Stimulated activated CD4-positive, alpha-beta T cell treated with anti-CD3 and anti-CD28 coated beads, Interleukin-15, amount 100 ng/mL, for 24 hours (primary cell): ENCODE results near the gene HSD11B2.

Experiments used
- DNase-seq: peaks from one replicate; pipeline ENCODE4 v3.0.0-alpha.2; 2020

The HSD11B2 gene

DNA sequence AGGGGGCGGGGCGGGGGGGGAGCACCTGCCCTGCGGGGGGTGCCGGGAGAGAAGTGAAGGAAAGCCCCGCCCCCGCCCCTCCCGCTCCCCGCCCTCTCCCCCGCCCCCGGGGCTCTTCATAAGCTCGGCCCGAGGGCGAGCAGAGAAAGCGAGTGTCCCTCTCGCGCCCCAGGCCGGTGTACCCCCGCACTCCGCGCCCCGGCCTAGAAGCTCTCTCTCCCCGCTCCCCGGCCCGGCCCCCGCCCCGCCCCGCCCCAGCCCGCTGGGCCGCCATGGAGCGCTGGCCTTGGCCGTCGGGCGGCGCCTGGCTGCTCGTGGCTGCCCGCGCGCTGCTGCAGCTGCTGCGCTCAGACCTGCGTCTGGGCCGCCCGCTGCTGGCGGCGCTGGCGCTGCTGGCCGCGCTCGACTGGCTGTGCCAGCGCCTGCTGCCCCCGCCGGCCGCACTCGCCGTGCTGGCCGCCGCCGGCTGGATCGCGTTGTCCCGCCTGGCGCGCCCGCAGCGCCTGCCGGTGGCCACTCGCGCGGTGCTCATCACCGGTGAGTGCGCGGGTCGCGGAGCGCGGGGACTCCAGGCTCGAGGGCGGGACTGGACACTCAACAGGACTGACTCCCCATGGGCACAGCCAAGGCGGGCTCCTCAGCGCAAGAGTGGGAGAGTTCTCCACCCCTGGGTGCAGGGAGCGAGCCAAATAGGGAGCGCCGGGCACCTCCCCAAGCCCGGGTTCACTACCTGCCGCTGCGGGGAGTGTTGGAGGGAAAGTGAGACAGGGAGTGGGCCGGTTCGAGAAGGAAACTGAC lies at the start of gene HSD11B2:
TSS of gene HSD11B2 (plus strand) at position 145 of the 798 bp plus-strand sequence. CDS start at position 273, 128 bp downstream.
- peak; percentile 49 for DNase-seq

DNA sequence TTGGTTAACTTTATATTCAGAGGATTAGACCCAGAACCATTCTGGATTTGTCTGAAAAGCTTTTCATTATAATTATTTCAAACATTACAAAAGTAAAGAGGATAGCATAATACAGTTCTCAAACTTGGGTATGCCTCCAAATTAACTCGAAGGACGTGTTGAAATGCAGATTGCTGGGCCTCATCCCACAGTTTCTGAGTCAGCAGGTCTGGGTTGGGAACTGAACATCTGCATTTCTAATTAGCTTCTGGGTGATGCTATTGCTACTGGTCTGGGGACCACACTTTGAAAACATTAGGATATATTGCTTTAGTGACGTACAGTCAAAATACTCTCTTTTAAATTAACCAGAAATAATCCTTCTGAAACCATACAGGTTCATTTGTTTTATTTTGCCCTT lies 47.6 kb upstream of the HSD11B2 start:
- DNase-seq, result no peak

DNA sequence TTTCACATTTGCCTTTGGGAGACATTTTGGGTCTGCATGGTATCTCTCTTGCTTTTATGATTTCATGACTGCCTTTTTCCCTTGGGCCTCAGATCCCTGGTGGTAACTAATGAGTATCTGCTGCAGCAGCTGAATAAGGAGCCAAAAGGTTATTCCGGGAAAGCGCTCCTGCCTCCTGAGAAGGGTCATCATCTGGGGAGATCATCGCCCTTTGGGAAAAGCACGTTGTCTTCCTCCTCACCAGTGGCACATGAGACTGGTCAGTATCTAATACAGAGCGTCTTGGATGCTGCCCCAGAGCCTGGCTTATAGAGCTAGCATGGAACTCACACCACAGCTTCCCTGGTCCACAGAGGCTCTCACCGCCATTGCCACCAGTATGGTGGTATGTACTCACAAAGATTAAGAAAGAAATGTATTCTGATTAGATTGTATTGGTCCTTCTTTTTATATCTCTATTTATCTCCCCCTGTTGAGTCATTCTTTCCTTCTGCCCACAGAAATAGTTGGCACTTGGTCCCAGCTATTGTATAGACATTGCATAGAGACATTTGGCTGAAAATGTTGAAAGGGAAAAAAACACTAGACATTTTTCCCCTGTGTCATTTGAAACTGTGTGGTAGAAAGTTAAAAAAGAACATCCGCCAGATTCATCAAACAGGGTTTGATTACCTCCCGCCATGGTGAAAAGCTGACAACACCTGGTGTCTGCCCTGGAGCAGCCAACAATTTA lies 46.0 kb upstream of the HSD11B2 start:
- DNase-seq, result no peak

DNA sequence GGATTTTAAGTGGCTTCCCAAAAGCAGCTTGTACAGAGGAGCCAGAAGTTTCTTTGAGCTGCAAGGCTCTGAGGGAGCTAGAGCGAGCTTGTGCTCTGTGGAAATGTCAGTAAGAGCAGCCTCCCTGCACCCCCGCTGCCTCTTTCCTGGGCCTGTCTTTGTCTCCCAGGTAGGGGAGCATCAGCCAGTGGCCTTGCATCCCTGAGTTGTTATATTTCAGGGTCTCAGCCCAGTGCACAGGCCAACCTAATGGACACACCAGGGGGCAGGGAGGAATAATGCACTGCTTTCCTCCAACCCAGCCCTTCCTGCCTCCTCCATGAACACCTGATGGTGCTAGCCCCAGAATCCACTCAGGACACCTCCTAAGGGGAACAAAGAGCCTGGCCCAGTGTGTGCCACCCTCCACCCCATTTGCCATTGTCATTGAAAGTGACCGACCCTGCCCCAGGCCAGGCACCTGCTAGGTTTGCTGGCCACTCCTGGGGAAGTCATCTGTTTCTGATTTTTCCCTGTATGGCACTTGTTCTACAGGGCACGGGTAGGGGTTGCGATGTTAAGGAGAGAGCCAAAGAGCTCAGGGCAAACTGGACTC lies 44.0 kb upstream of the HSD11B2 start:
- DNase-seq, result no peak

DNA sequence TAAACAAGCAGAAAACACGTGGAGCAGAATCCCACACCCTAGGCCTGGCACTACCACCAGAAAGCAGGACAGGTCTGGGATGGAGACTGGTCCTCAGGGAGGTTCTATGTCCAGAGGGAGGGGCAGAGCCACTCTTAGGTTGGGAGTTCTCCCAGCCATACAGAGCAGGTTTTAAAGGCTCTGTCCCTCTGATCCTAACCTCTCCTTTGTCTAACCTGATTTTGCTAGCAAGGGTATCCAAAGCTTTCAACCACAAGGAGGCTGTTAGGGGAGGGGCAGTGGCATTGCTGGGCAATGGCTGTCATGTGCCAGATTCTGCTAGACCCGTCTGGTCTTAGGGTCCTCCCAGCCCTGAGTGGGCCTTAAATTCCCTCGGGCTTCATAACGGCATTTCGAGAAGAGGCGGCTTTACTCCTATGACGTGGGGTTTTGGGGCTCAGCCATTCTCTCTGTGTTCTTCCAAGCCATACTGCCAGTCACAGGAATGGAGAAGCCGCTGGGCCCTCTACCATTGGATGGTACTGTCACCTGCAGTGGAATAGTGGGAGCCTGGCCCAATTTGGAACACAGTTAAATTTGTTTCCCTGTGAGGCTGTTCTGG lies 43.3 kb upstream of the HSD11B2 start:
- no peak for DNase-seq

DNA sequence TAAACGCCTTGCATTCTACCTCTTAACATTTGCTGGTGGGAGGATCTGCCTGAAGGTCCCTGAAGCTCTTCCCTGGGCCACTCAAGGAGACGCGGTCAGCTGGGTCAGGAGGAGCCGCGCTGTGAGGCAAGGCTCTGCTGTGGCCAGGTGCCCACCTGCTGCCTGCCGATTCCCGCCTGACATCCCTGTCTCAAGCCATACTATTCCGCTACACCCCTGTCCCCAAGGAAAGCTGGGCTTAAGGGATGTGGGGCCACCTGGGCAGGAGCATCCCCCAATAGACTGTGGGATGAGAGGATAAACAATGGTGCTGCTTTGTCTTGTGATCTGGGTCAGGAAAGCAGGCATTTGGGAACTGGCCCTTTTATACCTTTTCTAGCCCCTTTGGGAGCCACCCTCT lies 42.7 kb upstream of the HSD11B2 start:
- DNase-seq, result no peak

DNA sequence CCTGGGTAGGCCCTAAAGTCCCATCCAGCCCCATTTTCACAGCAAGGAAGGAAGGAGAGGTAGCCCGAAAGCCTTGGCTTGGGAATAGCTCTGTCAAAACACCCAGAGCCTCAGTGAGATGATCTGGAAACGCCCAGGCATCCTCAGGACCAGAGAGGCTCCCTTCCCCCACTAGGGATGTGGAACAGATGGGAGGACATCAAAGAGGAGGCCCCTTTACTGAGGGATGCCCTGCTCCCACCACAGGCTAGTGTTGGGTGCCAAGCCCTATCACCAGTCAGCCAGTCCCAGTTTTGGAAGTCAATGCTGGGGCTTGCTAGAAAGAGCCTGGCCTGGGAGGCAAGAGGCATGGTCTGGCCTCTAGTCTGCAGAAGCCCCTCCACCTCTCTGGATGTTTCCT lies 42.3 kb upstream of the HSD11B2 start:
- no peak for DNase-seq

DNA sequence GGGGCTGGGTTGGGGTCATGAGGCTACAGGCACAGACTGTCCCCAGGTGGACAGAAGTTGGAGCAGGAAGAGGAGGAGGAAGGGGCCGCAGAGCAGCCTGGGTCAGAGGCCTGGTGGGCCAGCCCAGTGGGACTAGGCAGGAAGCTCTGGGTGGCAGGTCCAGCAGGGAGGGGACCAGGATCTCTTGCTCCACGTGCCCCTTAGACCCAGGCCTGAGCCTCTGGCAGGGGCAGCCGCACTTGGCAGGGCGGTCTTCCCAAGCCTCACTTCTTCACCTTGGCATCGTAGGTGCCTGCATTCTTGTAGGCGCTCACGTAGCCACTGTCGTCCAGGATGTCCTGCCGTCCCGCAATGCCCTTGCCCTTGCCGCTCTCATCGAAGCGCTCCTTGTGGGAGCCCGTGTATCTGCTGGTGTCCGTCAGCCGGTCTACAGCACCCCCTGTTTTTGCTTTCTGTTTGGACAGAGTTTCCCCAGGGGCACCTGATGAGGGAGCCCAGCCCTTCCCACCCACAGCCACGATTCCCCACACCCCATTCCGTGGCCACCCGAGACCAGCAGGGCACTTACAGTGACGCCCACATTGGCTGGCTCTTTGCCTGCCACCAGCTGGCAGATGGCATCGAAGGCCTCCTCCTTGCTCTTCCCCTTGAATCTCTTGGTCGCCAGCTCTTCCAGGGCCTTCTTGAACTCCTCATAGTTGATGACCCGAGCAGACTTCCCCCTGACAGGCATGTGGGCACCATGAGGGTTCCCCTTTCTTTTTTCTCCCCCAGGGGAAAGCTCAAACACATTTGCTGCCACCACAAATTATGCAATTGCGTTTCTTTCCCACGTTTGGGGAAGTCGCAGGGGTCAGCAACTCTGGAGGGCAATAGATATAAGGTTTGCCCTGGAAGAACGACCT lies 40.8 kb upstream of the HSD11B2 start:
- DNase-seq, result no peak

DNA sequence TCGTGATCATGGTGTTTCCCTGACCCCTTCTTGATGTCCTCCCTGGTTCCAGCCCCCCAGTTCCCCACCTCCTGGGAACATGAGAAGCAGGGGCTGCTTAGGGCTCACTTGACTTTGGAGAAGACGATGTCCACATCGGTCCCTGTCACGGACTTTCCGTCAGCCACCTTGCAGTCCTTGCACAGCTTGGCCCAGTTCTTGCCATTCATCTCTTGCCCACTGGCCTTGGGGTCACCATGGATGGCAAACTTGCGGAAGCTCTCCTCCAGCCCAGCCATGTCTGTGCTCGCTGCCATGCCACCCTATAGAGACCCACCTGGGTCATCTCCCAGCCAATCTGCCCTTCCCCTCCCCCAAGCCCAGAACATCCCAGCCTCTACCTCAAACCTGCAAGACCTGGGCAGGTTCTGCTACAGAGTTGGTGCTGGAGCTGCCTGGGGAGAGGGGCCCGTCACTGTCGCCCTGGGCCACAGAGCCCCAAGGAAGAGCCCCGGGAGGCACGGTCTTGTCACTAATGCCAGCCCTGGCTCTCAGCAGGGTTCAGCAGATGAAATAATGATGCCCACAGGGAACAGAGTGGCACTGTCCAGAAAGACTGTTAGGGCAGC lies 40.0 kb upstream of the HSD11B2 start:
- no peak for DNase-seq

DNA sequence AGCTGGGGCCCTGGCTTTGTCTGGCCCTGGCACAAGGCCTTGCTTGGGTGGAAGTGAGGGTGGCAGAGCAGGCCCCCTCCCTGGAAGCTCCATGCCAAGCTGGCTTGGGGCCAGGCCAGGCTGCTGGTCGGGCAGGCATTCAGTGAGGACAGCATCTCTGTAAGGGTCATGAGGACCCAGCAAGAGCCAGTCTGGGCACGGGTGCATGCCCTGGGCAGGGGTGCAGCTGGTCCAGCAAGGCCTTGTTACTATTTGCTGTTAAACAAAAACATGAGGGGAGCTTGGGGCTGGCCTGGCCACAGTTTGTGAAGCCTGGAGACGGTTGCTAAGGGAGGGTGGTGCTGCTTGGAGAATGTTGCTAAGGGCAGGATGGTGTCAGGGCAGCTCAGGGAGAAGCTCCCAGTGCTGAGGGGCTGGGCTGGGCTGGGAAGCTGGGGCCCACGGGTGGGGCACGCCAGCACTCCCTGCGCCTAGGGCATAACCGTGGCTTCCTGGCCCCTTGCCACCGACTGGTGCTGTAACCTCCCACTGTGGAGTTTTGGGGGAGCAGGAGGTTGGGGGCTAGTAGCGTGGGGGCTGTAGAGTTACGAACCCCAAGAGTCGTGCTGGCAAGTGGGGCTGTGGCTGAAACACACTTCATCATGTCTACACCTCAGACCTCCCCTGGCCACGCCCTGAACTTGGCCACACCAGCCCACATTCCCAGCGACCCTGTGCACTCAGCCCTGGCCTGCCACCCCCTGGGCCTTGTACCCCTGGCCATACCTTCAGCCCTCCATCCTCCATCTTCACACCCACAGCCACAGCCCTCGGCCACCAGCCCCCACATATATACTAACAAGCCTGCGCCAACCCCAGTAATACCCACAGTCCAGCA lies 39.3 kb upstream of the HSD11B2 start:
- DNase-seq, result no peak

DNA sequence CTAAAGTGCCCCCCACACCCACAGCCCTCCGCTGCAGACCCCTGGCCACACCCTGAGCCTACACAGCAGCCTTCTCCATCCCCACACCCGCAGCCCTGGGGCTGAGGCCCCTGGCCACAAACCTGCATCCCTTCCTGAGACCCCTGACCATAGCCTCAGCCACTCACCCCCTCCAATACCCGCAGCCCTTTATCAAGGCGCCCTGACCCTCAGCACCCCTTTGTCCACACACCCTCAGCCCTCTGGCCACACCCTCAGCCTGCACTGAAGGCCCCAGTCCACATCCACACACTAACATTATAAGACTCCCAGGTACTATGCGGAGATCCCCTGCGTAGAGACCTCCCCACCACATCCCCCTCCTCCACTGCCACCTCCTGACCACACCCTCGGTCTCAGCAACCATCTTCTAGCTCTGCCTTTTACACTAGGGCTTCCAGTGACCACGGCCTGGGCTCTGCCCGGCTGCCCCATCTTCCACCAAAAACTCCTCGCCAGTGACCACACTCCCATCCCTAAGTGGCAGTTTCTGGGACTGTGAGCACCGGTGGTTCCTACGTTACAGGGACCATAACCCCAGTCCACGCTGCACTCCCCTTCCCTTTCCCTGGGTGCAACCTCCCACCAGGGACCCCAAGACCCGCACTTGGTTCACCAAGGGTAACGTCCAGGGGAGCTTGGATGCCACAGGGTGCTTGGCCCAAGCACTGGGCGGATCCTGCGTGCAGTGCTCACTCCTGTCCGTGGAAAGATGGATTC lies 38.4 kb upstream of the HSD11B2 start:
- no peak for DNase-seq

DNA sequence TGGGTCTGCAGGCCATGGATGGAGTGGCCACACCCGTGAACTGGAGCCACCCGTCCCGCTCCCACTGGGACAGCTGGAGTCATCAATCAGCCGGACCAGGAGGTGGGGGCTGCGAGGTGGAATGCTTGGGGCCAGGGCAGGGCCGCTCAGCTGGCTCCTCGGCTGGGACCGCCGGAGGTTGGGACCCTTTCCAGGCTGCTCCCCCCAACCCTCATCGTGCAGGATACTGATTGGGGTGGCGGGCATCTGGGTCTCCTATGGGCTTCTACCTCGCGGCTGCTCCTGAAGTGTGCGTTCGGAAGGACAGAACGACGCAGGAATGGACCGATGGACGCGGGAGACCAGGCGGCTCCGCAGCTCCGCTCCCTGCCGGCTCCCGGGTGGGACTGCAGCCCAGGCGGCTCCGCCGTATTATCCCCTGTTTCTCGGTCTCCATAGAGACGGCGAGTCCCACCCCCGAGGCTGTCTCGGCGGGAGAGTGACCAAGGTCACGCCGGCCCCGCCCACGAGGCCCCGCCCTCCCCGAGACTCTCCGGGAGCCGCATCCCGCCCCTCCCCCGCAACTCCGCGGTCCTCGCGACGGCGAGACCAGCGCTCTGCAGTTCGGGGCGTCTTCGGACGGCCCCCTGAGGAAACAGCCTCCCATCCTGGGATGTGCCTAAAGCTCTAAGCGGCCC lies 37.7 kb upstream of the HSD11B2 start, which contains the start of gene TPPP3:
TSS of gene TPPP3 (minus strand) at position 388 of the 677 bp plus-strand sequence. CDS start 2,387 bp downstream, outside the sequence.
- DNase-seq, result peak; percentile 67

DNA sequence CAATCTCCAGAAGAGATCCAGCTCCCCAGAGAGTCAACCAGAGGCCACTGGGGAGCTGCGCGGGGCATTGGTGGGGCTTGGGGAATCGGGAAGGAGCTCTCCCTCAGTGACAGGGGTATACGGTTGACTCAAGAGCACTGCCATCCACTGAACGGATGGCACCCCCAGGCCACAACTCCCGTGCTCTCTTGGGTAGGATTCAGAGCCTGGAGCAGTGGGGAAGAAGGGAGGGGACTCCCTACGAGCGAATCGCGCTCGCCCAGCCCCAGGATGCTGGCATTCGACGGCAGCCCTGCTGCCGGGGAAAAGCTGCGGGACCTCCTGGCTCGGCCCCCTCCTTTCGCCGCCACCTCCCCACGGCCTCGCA lies 37.1 kb upstream of the HSD11B2 start:
- DNase-seq, result no peak

DNA sequence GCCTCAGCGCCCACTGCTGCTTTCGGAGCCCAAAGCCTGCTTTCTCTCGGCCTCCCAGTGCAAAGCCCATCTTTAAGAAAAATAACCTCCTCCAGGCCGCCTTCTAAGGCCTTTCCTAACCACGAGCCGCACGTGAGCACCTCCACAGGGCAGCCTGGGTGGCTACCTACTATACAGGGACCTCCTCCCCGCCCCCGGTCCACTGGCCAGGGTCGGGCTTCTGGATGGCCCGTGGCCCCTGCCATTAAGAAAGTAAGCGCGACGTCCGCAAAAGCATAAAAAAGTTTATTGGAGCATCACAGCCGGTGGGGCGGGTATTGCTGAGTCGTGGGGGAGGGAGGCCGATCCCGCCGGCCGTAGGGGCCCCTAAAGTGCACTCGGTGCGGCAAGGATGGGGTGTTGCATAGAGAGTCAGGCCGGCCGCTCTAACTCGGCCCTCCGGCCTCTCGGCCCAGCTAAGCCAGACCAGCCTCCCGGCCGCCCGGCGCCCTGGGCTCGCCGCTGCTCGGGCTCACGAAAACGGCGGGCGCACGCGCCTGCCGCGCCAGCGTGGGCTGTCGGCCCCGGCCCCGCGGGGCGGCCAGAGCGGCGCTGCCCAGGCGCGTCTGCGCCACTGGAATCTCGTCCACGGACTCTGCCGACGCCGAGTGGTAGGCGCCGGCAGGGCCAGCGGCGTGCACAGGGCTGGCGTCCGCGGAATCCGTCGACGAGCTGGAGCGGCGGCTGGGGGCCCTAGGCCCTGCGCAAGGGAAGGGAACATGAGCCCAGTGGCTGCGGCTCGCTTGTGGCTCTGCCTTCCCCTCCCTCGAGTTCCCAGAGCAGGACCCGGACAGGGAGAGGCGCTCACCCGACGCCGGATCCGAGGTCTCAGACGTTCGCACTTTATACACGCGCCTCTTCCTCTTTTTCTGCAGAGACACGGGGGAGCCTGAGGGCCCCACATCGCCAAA lies 36.5 kb upstream of the HSD11B2 start:
- peak; percentile 24 for DNase-seq

DNA sequence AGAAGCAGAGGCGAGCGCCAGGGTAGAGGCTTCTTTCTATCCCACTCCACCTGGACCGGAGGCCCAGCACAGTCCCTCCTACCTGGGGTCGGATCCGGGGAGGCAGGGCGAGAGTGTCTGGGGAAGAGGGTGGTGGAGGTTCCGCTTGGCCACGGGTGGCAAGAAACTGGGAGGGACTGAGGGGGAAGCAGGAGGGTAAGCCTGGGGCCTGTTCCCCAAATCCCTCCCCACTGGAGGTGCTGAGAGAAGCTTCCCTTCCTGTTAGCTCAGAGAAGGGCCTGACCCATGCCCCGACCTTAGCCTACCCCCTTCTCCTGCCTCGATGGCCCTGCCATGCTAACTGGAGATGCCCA lies 35.8 kb upstream of the HSD11B2 start:
- DNase-seq, result no peak

DNA sequence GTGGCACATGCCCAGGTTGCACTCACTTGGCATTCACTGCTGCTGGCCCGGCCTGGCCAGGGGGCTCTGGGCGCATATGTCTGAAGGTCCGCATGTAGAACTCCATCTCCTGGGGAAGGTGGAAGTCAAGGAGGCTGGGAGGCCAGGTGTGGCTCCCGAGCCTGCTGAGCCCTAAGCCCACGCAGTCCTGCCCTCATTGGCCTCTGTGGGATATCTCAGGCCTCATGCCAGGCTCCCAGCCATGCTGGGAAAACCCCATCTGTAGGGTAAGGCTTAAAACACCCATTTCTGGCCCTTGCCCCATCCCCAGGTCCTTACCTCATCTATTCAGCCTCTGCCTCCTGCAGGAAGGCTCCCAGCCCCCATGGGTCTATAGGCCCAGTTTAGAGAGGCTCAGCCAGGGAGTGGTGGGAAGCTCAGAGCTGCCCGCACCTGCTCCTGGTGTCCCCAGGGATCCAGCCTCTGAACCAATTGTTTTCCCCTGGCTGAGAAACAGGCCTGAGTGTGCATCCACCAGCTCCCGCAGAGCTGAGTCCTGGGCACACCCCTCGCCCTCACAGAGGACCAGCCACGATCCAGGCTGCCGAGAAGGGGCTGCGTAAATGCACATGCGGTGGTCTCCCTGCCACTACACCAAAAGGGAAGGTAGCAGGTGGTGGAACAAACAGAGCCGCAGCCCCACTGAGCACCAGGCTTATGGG lies 35.3 kb upstream of the HSD11B2 start:
- no peak for DNase-seq

DNA sequence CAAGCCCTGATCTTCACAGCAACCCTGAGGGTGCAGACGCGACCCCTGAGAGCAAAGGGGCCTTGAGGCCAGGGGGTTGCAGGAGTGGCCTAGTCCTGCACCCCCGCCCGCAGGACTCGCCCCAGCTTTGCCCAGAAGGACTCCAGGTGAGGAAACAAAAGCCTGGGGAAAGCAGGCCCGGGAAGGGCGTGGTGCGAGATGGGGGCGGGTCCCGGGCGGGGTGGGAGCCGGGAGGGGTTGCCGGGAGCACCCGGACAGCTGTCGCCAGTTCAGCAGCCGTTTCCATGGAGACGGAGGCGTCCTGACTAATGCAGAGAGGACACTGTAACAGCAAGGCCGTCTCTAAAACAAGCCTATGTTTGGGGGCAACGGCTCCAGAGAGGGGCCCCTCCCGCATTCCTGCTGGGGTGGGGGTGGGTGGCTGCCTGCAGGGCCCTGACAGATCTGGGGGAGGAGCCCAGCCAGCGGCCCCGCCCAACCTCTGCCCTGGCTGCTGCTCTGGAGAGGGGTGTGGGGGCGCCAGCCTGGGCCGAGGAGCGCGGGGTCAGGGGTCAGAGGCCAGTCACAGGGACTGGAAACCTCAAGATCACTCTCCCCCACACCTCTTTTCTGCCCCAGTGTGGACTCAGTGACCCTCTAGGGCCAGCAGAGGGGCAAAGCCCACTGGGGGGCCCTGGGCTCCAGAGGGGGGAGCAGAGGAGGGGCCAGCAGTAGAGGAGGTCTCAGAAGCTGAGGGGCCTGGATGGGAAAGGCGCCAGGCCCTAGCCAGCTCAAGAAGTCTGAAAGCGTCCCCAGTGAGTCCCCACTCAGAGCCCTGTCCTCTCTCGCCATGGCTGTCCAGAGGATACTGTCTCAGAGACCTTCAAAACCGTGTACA lies 34.5 kb upstream of the HSD11B2 start:
- no peak for DNase-seq
